HepG2 (cell line): ENCODE results near the gene ADGRB3. TPM values are rescaled to one million over a fixed set of nuclear protein-coding genes. Genes with fewer than 3 reads are reported as not detected.

Source experiments
- ATAC-seq: fragments of 200-7000 bp; cut with Tn5 transposase; 3 replicates; pipeline ENCODE4 v1.9.1; 2020; ENCODE audit warnings: mild to moderate bottlenecking, moderate library complexity
- BruUV-seq: library from RNA; stranded (reverse); fragments of 400-500 nt; replicated peaks from 2 replicates; lab custom pipeline; 2021; lab: Mats Ljungman, UMichigan
- CTCF ChIA-PET: fragments of 300-600 bp; formaldehyde crosslinking; extraction: SDS; loops from one replicate; lab custom pipeline; 2021; ENCODE audit warnings: low total read pairs, inconsistent platforms, low intra/inter-chr PET ratio; lab: Yijun Ruan, JAX
- POLR2A ChIA-PET: fragments of 350-600 bp; sonication (Branson Sonifier 250); formaldehyde crosslinking; loops from one replicate; lab custom pipeline; 2020; ENCODE audit warnings: antibody characterized with exemption, inconsistent platforms; lab: Yijun Ruan, JAX
- DNase-seq: peaks from one replicate; pipeline ENCODE4 v3.0.0-alpha.2; 2015; ENCODE audit warnings: low spot score
- FAIRE-seq: peaks from 3 replicates; lab custom pipeline; 2011; peaks lifted over from hg19 to GRCh38; lab: Jason Lieb, UNC
- H2AFZ ChIP-seq: one replicate; pipeline ENCODE4 v1.6.1; 2011; ENCODE audit warnings: low read length, inconsistent platforms
- H3K27ac ChIP-seq: fragments of 300-600 bp; 3 replicates; pipeline ENCODE4 v1.8.0; 2011; ENCODE audit warnings: mixed run types, mild to moderate bottlenecking, mixed read lengths, low read length, inconsistent platforms; ENCODE audit not compliant: insufficient read depth; ENCODE audit errors: extremely low read length
- H3K27me3 ChIP-seq, 2 experiments: fragments of 200-600 bp in 1 of 2; 2 replicates in 1 of 2; 3 replicates in 1 of 2; pipeline versions ENCODE4 v1.6.0 to v1.8.0; 2011; ENCODE audit warnings: low read length in 2 of 2, mild to moderate bottlenecking in 2 of 2, moderate library complexity in 2 of 2, inconsistent platforms in 1 of 2; ENCODE audit not compliant: insufficient read depth in 2 of 2, control insufficient read depth in 1 of 2
- H3K36me3 ChIP-seq, 2 experiments: fragments of 200-600 bp in 1 of 2; replicated peaks in 1 of 2; 2 replicates in 1 of 2; 3 replicates in 1 of 2; pipeline versions ENCODE4 v1.5.1 to v1.8.0; 2011; ENCODE audit warnings: low read length in 2 of 2, inconsistent platforms in 1 of 2; ENCODE audit not compliant: insufficient read depth in 2 of 2, control insufficient read depth in 1 of 2
- H3K4me1 ChIP-seq: 2 replicates; pipeline ENCODE4 v1.5.1; 2012; ENCODE audit warnings: low read length, inconsistent platforms; ENCODE audit not compliant: insufficient read depth
- H3K4me2 ChIP-seq: 2 replicates; pipeline ENCODE4 v1.6.0; 2011; ENCODE audit warnings: low read depth, low read length, inconsistent platforms
- H3K4me3 ChIP-seq, 3 experiments: fragments of 200-600 bp in 1 of 3; sonication (generic), shearing (Covaris generic) in 1 of 3; replicated peaks in 1 of 3; 2 replicates each; pipeline ENCODE4 v1.5.1; 2011 to 2016; ENCODE audit warnings: low read length in 3 of 3, inconsistent platforms in 2 of 3, low read depth in 2 of 3, mild to moderate bottlenecking in 2 of 3, control low read depth in 1 of 3, mixed read lengths in 1 of 3; ENCODE audit not compliant: insufficient read depth in 1 of 3
- H3K79me2 ChIP-seq: one replicate; pipeline ENCODE4 v1.6.1; 2011; ENCODE audit warnings: low read length, inconsistent platforms; ENCODE audit not compliant: insufficient read depth
- H3K9ac ChIP-seq: 2 replicates; pipeline ENCODE4 v1.6.0; 2011; ENCODE audit warnings: mild to moderate bottlenecking, low read depth, low read length, inconsistent platforms; ENCODE audit not compliant: insufficient read depth
- H3K9me3 ChIP-seq: 2 replicates; pipeline ENCODE4 v1.5.1; 2012; ENCODE audit warnings: mild to moderate bottlenecking, low read length
- H4K20me1 ChIP-seq: 2 replicates; pipeline ENCODE4 v1.6.0; 2011; ENCODE audit warnings: inconsistent platforms, mild to moderate bottlenecking, low read length, moderate library complexity; ENCODE audit not compliant: insufficient read depth
- ATF2 ChIP-seq: sonication (generic); formaldehyde crosslinking; IDR thresholded peaks from 2 replicates; pipeline ENCODE4 v1.4.0; 2020; ENCODE audit warnings: missing genetic modification reagents
- CAMTA2 ChIP-seq: sonication (generic); formaldehyde crosslinking; IDR thresholded peaks from 2 replicates; pipeline ENCODE4 v1.4.0; 2020; ENCODE audit warnings: mild to moderate bottlenecking, missing genetic modification reagents, borderline replicate concordance
- HHEX ChIP-seq: IDR thresholded peaks from 2 replicates; pipeline ENCODE4 v1.6.1; 2016; ENCODE audit warnings: control low read depth
- ISX ChIP-seq: sonication (generic); formaldehyde crosslinking; conservative IDR thresholded peaks from 2 replicates; pipeline ENCODE4 v1.5.0; 2020; ENCODE audit warnings: missing genetic modification reagents
- KDM4B ChIP-seq: sonication (generic); formaldehyde crosslinking; IDR thresholded peaks from 2 replicates; pipeline ENCODE4 v1.4.0; 2020; ENCODE audit warnings: missing genetic modification reagents
- NPAS2 ChIP-seq: sonication (generic); formaldehyde crosslinking; IDR thresholded peaks from 2 replicates; pipeline ENCODE4 v1.8.0; 2022; ENCODE audit warnings: mild to moderate bottlenecking, missing genetic modification reagents, borderline replicate concordance
- PHB2 ChIP-seq: fragments of 450-650 bp; IDR thresholded peaks from 2 replicates; pipeline ENCODE4 v1.6.1; 2018; ENCODE audit not compliant: partially characterized antibody
- PITX1 ChIP-seq: sonication (generic); formaldehyde crosslinking; IDR thresholded peaks from 2 replicates; pipeline ENCODE4 v1.5.1; 2020; ENCODE audit warnings: mild to moderate bottlenecking, missing genetic modification reagents
- POLR2G ChIP-seq: fragments of 200-400 bp; formaldehyde crosslinking; IDR thresholded peaks from 2 replicates; pipeline ENCODE4 v1.6.1; 2018; ENCODE audit warnings: mild to moderate bottlenecking, low read depth, low read length, moderate library complexity
- RBM22 ChIP-seq: fragments of 200-400 bp; formaldehyde crosslinking; optimal IDR thresholded peaks from 2 replicates; pipeline ENCODE3; 2017; ENCODE audit warnings: mild to moderate bottlenecking, low read length, moderate library complexity
- SIX1 ChIP-seq: sonication (generic); formaldehyde crosslinking; IDR thresholded peaks from 2 replicates; pipeline ENCODE4 v1.4.0; 2020; ENCODE audit warnings: missing genetic modification reagents, borderline replicate concordance
- SIX4 ChIP-seq: sonication (generic); formaldehyde crosslinking; IDR thresholded peaks from 2 replicates; pipeline ENCODE4 v1.4.0; 2020; ENCODE audit warnings: missing genetic modification reagents
- TEF ChIP-seq: sonication (generic); formaldehyde crosslinking; IDR thresholded peaks from 2 replicates; pipeline ENCODE4 v1.5.0; 2020; ENCODE audit warnings: missing genetic modification reagents
- TIGD3 ChIP-seq: sonication (generic); formaldehyde crosslinking; IDR thresholded peaks from 2 replicates; pipeline ENCODE4 v1.5.1; 2020; ENCODE audit warnings: mild to moderate bottlenecking, missing genetic modification reagents, borderline replicate concordance
- ZBTB49 ChIP-seq: sonication (generic); formaldehyde crosslinking; IDR thresholded peaks from 2 replicates; pipeline ENCODE4 v1.4.0; 2020; ENCODE audit warnings: missing genetic modification reagents, borderline replicate concordance
- ZNF530 ChIP-seq: sonication (generic); formaldehyde crosslinking; IDR thresholded peaks from 2 replicates; pipeline ENCODE4 v1.5.0; 2020; ENCODE audit warnings: low read depth, mild to moderate bottlenecking, missing genetic modification reagents
- ZNF619 ChIP-seq: sonication (generic); formaldehyde crosslinking; IDR thresholded peaks from 2 replicates; pipeline ENCODE4 v1.4.0; 2020; ENCODE audit warnings: mild to moderate bottlenecking, missing genetic modification reagents
- ZNF850 ChIP-seq: sonication (generic); formaldehyde crosslinking; conservative IDR thresholded peaks from 2 replicates; pipeline ENCODE4 v1.9.0; 2021; ENCODE audit warnings: mild to moderate bottlenecking, missing genetic modification reagents
- ZSCAN5A ChIP-seq: sonication (generic); formaldehyde crosslinking; IDR thresholded peaks from 2 replicates; pipeline ENCODE4 v1.8.0; 2022; ENCODE audit warnings: mild to moderate bottlenecking, missing genetic modification reagents, borderline replicate concordance
- in situ Hi-C: cut with HindIII; loops from 2 replicates; pipeline ENCODE4 v1.10.0; 2017; ENCODE audit warnings: low pct_unique_long_range_greater_than_20kb; ENCODE audit not compliant: extremely low pct_ligation_motif_present
- intact Hi-C: fragments of 100-400 bp; cut with micrococcal nuclease; formaldehyde crosslinking; loops from one replicate; pipeline ENCODE4 v1.10.0; 2022; ENCODE audit not compliant: unreplicated experiment
- polyA plus RNA-seq, 8 experiments: library from polyadenylated mRNA; depleted of rRNA in 3 of 8; stranded (reverse) in 7 of 8; unstranded in 1 of 8; fragments of >200 nt; fragmentation: Illumina TruSeq in 4 of 8; extraction: Trizol in 4 of 8; gene quantifications; 2 replicates each; pipeline versions ENCODE4 v1.2.1 to v1.2.3, GENCODE V29; 2011 to 2016; ENCODE audit warnings: low read depth in 4 of 8, missing spikeins in 1 of 8, mixed read lengths in 1 of 8; ENCODE audit not compliant: insufficient read depth in 1 of 8
- total RNA-seq, 5 experiments: library from RNA; depleted of rRNA; stranded (reverse); fragments of >200 nt; fragmentation: Illumina TruSeq; extraction: Trizol; gene quantifications; 2 replicates each; pipeline ENCODE4 v1.2.3, GENCODE V29; 2016; ENCODE audit warnings: low read depth in 1 of 5

ADGRB3 gene
- total and polyA plus RNA-seq, 2 of the 13 experiments (the other 11 are each of a cell fraction or from before 2014, with no cell fraction given) = not detected

GRCh38 chr6:68642081-68642480 is 7.0 kb downstream of the ADGRB3 start:
- no peaks in the 10 kb centered on the region for H3K9me3 ChIP-seq
- intact Hi-C loops = no loop called here
- DNase-seq (no peak), ATAC-seq (no peak), FAIRE-seq (no peak)
- no peaks in the 10 kb centered on the region for H3K4me1 ChIP-seq
- no peak overlapping the region for H3K9ac ChIP-seq
- TF ChIP-seq POLR2G (no peak), ISX (no peak), PITX1 (CRISPR knock-in tag) (no peak), RBM22 (no peak), ZNF850 (no peak), NPAS2 (CRISPR knock-in tag) (no peak), ZNF619 (no peak), KDM4B (CRISPR knock-in tag) (no peak), ATF2 (no peak), ZSCAN5A (CRISPR knock-in tag) (no peak), SIX1 (no peak), SIX4 (CRISPR knock-in tag) (no peak), CAMTA2 (CRISPR knock-in tag) (no peak), HHEX (CRISPR knock-in tag) (no peak), PHB2 (no peak), ZNF530 (CRISPR knock-in tag) (no peak), TIGD3 (CRISPR knock-in tag) (no peak), TEF (CRISPR knock-in tag) (no peak), ZBTB49 (CRISPR knock-in tag) (no peak)
- POLR2A ChIA-PET = no interaction called here
- CTCF ChIA-PET = no interaction called here
- no peaks in the 10 kb centered on the region for H3K79me2 ChIP-seq
- no TSS peak for BruUV-seq
- in situ Hi-C loops = loop anchor here (25.0 kb wide), 2 partner anchors 320 to 1470 kb away; no protein-coding TSS in a partner anchor
- H3K4me3 ChIP-seq = no peak overlapping the region
- H4K20me1 ChIP-seq = no peaks in the 10 kb centered on the region
- no peak overlapping the region for H2AFZ ChIP-seq
- H3K27ac ChIP-seq = no peak overlapping the region
- no peaks in the 10 kb centered on the region for H3K36me3 ChIP-seq
- no peaks in the 10 kb centered on the region for H3K27me3 ChIP-seq
- no peak overlapping the region for H3K4me2 ChIP-seq
